Hepatocyte (in vitro differentiated cells): Measurements from ENCODE around the gene VCX3B. TPM values are rescaled to one million over a fixed set of nuclear protein-coding genes. Genes with fewer than 3 reads are reported as not detected.
"Not testable (repeated sequence)": the region's sequence is repeated elsewhere in the genome, so short reads cannot be mapped to it uniquely, and the experiment has no call there.

Source experiments
- DNase-seq: peaks from one replicate; pipeline ENCODE4 v3.0.0-alpha.2; 2016; ENCODE audit warnings: low spot score
- H2AFZ ChIP-seq: fragments of 200-600 bp; sonication (generic); 2 replicates; pipeline ENCODE4 v1.6.0; 2016; ENCODE audit warnings: antibody characterized with exemption, mild to moderate bottlenecking
- H3K27ac ChIP-seq: fragments of 200-600 bp; sonication (generic); 2 replicates; pipeline ENCODE4 v1.5.1; 2016; ENCODE audit warnings: mild to moderate bottlenecking
- H3K27me3 ChIP-seq: fragments of 200-600 bp; sonication (generic); 2 replicates; pipeline ENCODE4 v1.6.1; 2016
- H3K36me3 ChIP-seq: fragments of 200-600 bp; sonication (generic); replicated peaks from 2 replicates; pipeline ENCODE4 v1.5.1; 2016; ENCODE audit warnings: low read depth; ENCODE audit not compliant: insufficient read depth
- H3K4me1 ChIP-seq: fragments of 200-600 bp; sonication (generic); 2 replicates; pipeline ENCODE4 v1.5.1; 2016; ENCODE audit warnings: mild to moderate bottlenecking, moderate library complexity; ENCODE audit not compliant: insufficient read depth
- H3K4me2 ChIP-seq: fragments of 200-600 bp; sonication (generic); 2 replicates; pipeline ENCODE4 v1.6.0; 2016
- H3K4me3 ChIP-seq: fragments of 200-600 bp; sonication (generic); 2 replicates; pipeline ENCODE4 v1.5.1; 2016; ENCODE audit warnings: mild to moderate bottlenecking
- H3K79me2 ChIP-seq: fragments of 200-600 bp; sonication (generic); 2 replicates; pipeline ENCODE4 v1.6.0; 2017; ENCODE audit warnings: mild to moderate bottlenecking
- H3K9me2 ChIP-seq: fragments of 200-600 bp; sonication (generic); replicated peaks from 2 replicates; pipeline ENCODE4 v1.6.0; 2017; ENCODE audit warnings: mild to moderate bottlenecking; ENCODE audit not compliant: insufficient read depth
- H3K9me3 ChIP-seq: fragments of 200-600 bp; sonication (generic); 2 replicates; pipeline ENCODE4 v1.5.1; 2016; ENCODE audit warnings: low read depth, mild to moderate bottlenecking
- H4K20me1 ChIP-seq: fragments of 200-600 bp; sonication (generic); 2 replicates; pipeline ENCODE4 v1.6.0; 2016; ENCODE audit warnings: mild to moderate bottlenecking; ENCODE audit not compliant: insufficient read depth, poor library complexity, severe bottlenecking
- CTCF ChIP-seq: fragments of 200-600 bp; sonication (generic); IDR thresholded peaks from 2 replicates; pipeline ENCODE4 v1.5.1; 2016; ENCODE audit warnings: antibody characterized with exemption, mild to moderate bottlenecking; ENCODE audit not compliant: poor library complexity
- EZH2 ChIP-seq: fragments of 200-600 bp; sonication (generic); IDR thresholded peaks from 2 replicates; pipeline ENCODE4 v1.6.1; 2016; ENCODE audit warnings: antibody characterized with exemption, mild to moderate bottlenecking, borderline replicate concordance
- EZH2phosphoT487 ChIP-seq: fragments of 200-600 bp; sonication (generic); IDR thresholded peaks from one replicate; pipeline ENCODE4 v1.6.1; 2018; ENCODE audit warnings: antibody characterized with exemption, mild to moderate bottlenecking, low read depth, moderate library complexity; ENCODE audit not compliant: unreplicated experiment, severe bottlenecking
- WGBS: methylation state at CpG from one replicate; pipeline ENCODE4 v1.1.6; 2016; ENCODE audit warnings: low lambda C conversion rate; ENCODE audit errors: missing lambda C conversion rate; 5-methylcytosine and 5-hydroxymethylcytosine counted together
- polyA plus RNA-seq: library from polyadenylated mRNA; unstranded; fragments of >200 nt; fragmentation: Nextera tagmentation; extraction: Ambion mirVana; gene quantifications from 2 replicates; pipeline ENCODE4 v1.2.1, GENCODE V29; 2016
- total RNA-seq: library from RNA; depleted of rRNA; stranded (reverse); fragments of >200 nt; gene quantifications from 2 replicates; pipeline ENCODE4 v1.2.3, GENCODE V29; 2014

VCX3B gene
- total and polyA plus RNA-seq, 2 experiments from 2014 or later: not detected

- H3K79me2 ChIP-seq: no peaks in the 10 kb centered on the region
- no peak overlapping the region for H3K4me2 ChIP-seq
- no peak overlapping the region for H3K27ac ChIP-seq
- H3K9me2 ChIP-seq: no peaks in the 10 kb centered on the region
- no peaks in the 10 kb centered on the region for H4K20me1 ChIP-seq
- H3K9me3 ChIP-seq: no peaks in the 10 kb centered on the region
- H3K4me1 ChIP-seq: no peaks in the 10 kb centered on the region
- DNase-seq: no peak
- no peaks in the 10 kb centered on the region for H3K27me3 ChIP-seq
- no peaks in the 10 kb centered on the region for H3K36me3 ChIP-seq
- no peak overlapping the region for H2AFZ ChIP-seq
- no peak for TF ChIP-seq EZH2phosphoT487
- TF ChIP-seq CTCF: no peak
- TF ChIP-seq EZH2: no peak
- 66% methylated on average over 5 of the region's 5 CpGs for WGBS
- no peak overlapping the region for H3K4me3 ChIP-seq
Observed at GRCh38 chrX:8447368-8447767, 17.3 kb upstream of the VCX3B start.

- not testable (repeated sequence) for H3K27me3 ChIP-seq, DNase-seq
- 95% methylated on average over 20 of the region's 21 CpGs for WGBS
Observed at GRCh38 chrX:8452343-8452742, 12.3 kb upstream of the VCX3B start.

GRCh38 chrX:8453611-8454010 is 11.0 kb upstream of the VCX3B start:
- Histone ChIP-seq H3K9me3 (no peaks in the 10 kb centered on the region), H4K20me1 (no peaks in the 10 kb centered on the region), H3K4me1 (no peaks in the 10 kb centered on the region), H2AFZ (no peak overlapping the region), H3K27me3 (no peaks in the 10 kb centered on the region), H3K4me3 (no peak overlapping the region), H3K9me2 (no peaks in the 10 kb centered on the region), H3K79me2 (no peaks in the 10 kb centered on the region), H3K4me2 (no peak overlapping the region), H3K27ac (no peak overlapping the region), H3K36me3 (no peaks in the 10 kb centered on the region)
- TF ChIP-seq EZH2 (no peak), EZH2phosphoT487 (no peak)
- DNase-seq: no peak
- WGBS: 63% methylated on average over 3 of the region's 3 CpGs

More at GRCh38 chrX:8452343-8452742, 12.3 kb upstream of the VCX3B start:
- not testable (repeated sequence) for H3K9me3 ChIP-seq, H3K4me2 ChIP-seq, H4K20me1 ChIP-seq, H3K4me1 ChIP-seq, H3K79me2 ChIP-seq, H3K27ac ChIP-seq, H3K36me3 ChIP-seq, H3K4me3 ChIP-seq, H3K9me2 ChIP-seq, H2AFZ ChIP-seq

- H3K79me2 ChIP-seq: no peaks in the 10 kb centered on the region
- H3K36me3 ChIP-seq: no peaks in the 10 kb centered on the region
- no peaks in the 10 kb centered on the region for H3K9me2 ChIP-seq
- H3K4me1 ChIP-seq: no peaks in the 10 kb centered on the region
- no peaks in the 10 kb centered on the region for H4K20me1 ChIP-seq
- TF ChIP-seq EZH2 (no peak), EZH2phosphoT487 (no peak), CTCF (no peak)
- no peak for DNase-seq
- H3K4me2 ChIP-seq: no peak overlapping the region
- 68% methylated on average over 4 of the region's 4 CpGs for WGBS
- no peak overlapping the region for H3K27ac ChIP-seq
- H3K9me3 ChIP-seq: no peaks in the 10 kb centered on the region
- no peaks in the 10 kb centered on the region for H3K27me3 ChIP-seq
- H3K4me3 ChIP-seq: no peak overlapping the region
- H2AFZ ChIP-seq: no peak overlapping the region
Observed at GRCh38 chrX:8455557-8455956, 9.1 kb upstream of the VCX3B start.
